ENCODE measurements around the gene SIAH2. TPM values are rescaled to one million over a fixed set of nuclear protein-coding genes. Genes with fewer than 3 reads are reported as not detected.

The SIAH2 gene
- total RNA-seq, 2 donors from 2014 or later: 14.8 to 30.0 TPM

DNA sequence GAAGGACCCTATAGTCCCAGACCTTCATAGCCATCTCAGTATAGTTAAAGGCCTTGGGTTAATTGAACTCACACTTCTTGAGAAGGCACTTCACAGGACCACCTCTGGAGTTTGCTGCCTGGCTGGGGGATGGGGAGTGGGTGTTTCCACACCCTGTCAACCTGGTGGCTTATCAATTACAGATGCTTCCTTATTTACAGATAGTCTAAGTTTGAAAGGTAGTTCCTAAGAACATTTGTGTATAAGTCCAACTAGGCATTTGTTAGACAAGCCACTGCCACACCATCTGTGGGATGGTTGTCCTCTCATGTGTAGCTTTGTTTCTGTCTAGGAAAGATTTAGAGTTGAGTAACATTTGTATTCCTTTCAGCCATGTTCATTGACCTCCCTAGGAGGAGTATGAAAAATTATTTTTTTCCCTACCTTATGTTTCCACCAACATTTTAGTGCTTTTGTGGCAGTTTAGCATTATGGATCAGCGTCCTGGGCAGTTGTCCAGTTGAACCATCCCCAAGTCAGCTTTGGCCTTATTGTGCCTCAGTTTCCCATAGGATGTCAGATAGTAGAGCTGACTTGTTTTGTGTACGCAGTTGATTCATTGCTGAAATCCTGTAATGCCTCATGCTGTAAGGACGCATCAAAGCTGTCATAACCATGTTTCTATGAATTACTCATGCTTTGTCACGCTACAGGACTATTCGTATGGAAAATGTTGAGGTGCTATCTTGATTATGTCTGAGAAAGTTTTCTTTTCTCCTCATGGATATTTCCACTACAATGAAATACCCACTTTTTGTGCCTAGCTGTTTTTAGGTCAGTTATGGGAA lies 21.2 kb upstream of the SIAH2 start:
- Histone ChIP-seq H3K27me3 (no peaks in the 10 kb centered on the region), H3K27ac (no peak overlapping the region), H3K9me3 (no peaks in the 10 kb centered on the region), H3K36me3 (no peaks in the 10 kb centered on the region), H3K4me3 (no peak overlapping the region), H3K4me1 (peaks cover 0 to 5% of the 10 kb centered on the region in 2 donors)
- DNase-seq (ENCODE audit: low spot score): no peak
- TF ChIP-seq, protein P1, sequence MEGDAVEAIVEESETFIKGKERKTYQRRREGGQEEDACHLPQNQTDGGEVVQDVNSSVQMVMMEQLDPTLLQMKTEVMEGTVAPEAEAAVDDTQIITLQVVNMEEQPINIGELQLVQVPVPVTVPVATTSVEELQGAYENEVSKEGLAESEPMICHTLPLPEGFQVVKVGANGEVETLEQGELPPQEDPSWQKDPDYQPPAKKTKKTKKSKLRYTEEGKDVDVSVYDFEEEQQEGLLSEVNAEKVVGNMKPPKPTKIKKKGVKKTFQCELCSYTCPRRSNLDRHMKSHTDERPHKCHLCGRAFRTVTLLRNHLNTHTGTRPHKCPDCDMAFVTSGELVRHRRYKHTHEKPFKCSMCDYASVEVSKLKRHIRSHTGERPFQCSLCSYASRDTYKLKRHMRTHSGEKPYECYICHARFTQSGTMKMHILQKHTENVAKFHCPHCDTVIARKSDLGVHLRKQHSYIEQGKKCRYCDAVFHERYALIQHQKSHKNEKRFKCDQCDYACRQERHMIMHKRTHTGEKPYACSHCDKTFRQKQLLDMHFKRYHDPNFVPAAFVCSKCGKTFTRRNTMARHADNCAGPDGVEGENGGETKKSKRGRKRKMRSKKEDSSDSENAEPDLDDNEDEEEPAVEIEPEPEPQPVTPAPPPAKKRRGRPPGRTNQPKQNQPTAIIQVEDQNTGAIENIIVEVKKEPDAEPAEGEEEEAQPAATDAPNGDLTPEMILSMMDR (IDR thresholded peaks at IDR 0.05): no peak

DNA sequence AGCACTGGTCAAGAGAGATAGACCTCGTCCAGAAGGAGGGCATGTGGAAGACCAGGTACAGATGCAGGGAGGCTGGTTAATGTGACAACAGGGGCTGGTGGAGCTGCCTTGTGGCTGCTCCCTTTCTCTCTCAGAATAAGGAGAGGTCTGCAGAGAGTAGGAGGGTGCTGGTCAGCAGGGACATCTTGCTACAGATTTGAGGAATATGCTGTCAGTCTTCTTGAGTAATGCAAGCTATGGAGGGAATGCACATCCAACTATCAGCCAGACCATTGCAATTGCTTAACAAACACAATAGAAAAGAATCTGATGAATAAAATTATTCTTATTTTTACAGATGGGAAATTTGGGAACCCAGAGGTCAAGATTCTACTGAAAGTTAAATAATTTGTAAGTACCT lies 20.3 kb upstream of the SIAH2 start:
- H3K27ac ChIP-seq: no peak overlapping the region
- no peaks in the 10 kb centered on the region for H3K36me3 ChIP-seq
- TF ChIP-seq, protein P1 (IDR thresholded peaks at IDR 0.05): no peak

DNA sequence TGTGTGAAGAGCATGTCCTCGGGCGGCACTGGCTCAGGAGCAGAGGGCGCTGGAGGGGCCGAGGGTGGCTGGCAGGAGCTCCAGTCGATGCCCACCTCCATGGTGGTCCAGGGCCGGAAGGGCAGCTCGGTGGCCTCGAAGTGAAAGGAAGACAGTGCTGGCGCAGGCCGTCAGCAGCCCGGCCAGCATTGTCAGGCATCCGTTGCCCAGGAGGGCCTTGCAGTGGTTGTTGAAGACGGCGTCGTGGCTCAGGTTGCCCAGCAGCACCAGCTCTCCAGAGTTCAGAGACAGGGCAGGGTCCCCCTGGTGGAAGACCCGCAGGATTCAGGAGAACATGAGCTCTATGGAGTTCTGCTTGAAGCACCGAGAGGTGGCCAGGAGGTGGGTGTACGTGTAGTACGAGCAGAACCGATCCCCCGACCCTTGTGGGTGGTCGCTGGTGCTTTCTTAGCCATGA lies 16.5 kb upstream of the SIAH2 start:
- Histone ChIP-seq H3K27ac (no peak overlapping the region), H3K4me1 (no peaks in the 10 kb centered on the region), H3K27me3 (no peaks in the 10 kb centered on the region), H3K9me3 (no peaks in the 10 kb centered on the region), H3K36me3 (no peaks in the 10 kb centered on the region), H3K4me3 (no peak overlapping the region)
- DNase-seq (ENCODE audit: low spot score): no peak
- TF ChIP-seq, protein P1 (IDR thresholded peaks at IDR 0.05): no peak

More for the DNA sequence above, 20.3 kb upstream of the SIAH2 start:
- peaks cover 0 to 5% of the 10 kb centered on the region in 2 donors for H3K4me1 ChIP-seq
- H3K27me3 ChIP-seq: no peaks in the 10 kb centered on the region
- no peak for DNase-seq (ENCODE audit: low spot score)
- H3K4me3 ChIP-seq: no peak overlapping the region
- H3K9me3 ChIP-seq: no peaks in the 10 kb centered on the region

DNA sequence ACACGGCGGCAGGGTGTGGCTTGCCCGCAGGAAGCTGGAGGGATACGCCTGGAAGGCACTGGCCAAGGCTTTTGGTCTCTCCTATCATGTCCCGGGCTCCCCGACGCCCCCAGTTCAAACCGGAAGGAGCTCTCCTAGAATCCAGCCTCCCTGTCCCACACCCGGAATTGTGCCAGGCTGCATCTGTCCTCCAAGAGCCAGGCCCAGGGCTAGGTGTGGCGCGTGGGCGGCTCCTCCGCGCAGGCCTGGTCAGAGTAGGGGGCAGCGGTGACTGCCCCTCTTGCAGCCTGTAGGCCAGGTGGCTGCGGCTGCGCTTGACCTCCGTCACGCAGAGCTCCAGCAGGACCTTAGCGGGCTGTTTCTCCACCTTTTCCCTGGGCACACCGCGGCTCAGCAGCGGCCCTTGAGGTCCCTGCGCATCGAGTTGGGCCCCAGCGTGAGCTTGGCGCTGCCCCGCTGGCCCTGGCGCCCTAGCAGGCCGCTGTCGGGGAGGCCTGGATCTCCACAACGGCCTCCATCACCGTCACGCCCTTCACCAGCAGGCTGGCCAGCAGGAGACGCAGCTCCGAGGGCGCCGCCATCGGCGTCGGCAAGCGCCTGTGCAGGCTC lies 15.9 kb upstream of the SIAH2 start:
- DNase-seq (ENCODE audit: low spot score): no peak
- Histone ChIP-seq H3K4me1 (no peaks in the 10 kb centered on the region), H3K36me3 (no peaks in the 10 kb centered on the region), H3K9me3 (no peaks in the 10 kb centered on the region), H3K27me3 (no peaks in the 10 kb centered on the region), H3K4me3 (no peak overlapping the region), H3K27ac (no peak overlapping the region)
- TF ChIP-seq, protein P1 (IDR thresholded peaks at IDR 0.05): no peak

DNA sequence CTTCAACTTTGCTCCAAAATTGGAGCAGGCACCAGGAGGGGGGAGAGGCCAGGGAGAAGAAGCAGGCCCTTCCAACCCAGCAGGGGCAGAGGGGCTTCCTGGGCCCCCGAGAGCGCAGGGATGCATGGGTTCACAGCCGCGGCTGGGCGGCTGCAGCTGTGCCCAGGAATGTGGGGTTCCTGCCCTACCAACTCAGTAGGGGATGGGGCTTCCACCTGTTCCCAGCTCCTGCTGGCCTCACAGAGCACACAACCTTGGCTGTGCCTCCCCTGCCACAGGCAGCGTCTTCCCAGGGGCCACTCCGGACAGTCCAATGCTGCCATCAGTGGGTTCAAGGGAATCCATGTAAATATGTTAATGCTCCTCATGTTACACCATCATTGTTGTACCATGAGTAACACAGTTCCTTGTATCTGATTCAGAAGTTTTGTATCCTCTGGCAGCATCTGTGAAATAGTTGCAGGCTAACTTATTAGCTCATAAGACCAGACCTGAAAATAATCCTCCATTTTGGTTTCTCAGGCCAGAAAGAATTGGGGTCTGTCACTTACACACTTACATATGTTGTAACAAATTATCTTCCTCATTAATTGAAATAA lies 12.1 kb upstream of the SIAH2 start:
- Histone ChIP-seq H3K27ac (no peak overlapping the region), H3K4me3 (no peak overlapping the region), H3K4me1 (no peaks in the 10 kb centered on the region), H3K27me3 (no peaks in the 10 kb centered on the region), H3K36me3 (no peaks in the 10 kb centered on the region), H3K9me3 (no peaks in the 10 kb centered on the region)
- DNase-seq (ENCODE audit: low spot score): no peak
- TF ChIP-seq, protein P1 (IDR thresholded peaks at IDR 0.05): no peak
